ENCODE results near the gene KRT4.

- TF ChIP-seq, protein P1, sequence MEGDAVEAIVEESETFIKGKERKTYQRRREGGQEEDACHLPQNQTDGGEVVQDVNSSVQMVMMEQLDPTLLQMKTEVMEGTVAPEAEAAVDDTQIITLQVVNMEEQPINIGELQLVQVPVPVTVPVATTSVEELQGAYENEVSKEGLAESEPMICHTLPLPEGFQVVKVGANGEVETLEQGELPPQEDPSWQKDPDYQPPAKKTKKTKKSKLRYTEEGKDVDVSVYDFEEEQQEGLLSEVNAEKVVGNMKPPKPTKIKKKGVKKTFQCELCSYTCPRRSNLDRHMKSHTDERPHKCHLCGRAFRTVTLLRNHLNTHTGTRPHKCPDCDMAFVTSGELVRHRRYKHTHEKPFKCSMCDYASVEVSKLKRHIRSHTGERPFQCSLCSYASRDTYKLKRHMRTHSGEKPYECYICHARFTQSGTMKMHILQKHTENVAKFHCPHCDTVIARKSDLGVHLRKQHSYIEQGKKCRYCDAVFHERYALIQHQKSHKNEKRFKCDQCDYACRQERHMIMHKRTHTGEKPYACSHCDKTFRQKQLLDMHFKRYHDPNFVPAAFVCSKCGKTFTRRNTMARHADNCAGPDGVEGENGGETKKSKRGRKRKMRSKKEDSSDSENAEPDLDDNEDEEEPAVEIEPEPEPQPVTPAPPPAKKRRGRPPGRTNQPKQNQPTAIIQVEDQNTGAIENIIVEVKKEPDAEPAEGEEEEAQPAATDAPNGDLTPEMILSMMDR (IDR thresholded peaks at IDR 0.05), result no peak
- no peak for TF ChIP-seq EZH2phosphoT487 (IDR thresholded peaks at IDR 0.05)
- no peak for TF ChIP-seq EZH2 (IDR thresholded peaks at IDR 0.05)
Observed at GRCh38 chr12:52822771-52823510, 9.0 kb upstream of the KRT4 start.

Data from neural progenitor cell (in vitro differentiated cells).